ENCODE data around the gene KIF21B.

DNA sequence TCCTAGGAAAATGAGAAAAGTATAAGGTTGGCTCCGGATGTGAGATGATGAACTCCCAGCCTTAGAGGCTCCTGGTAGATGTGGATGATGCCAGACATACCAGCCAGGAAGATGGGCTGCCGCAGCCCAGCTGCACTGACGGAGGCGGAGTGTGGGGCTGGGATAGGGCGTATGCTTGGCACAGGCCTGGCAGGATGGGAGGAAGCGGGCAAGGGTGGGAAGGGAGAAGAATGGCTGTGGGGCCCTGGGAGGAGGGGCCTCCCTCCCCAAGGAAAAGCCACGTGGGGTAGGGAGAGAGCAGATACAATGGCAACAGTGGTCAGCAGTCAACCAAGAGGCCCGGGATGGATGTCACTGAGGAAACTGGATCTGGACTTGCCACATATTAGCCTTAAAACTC is 41.3 kb upstream of the KIF21B start:
- TF ChIP-seq, protein P1, sequence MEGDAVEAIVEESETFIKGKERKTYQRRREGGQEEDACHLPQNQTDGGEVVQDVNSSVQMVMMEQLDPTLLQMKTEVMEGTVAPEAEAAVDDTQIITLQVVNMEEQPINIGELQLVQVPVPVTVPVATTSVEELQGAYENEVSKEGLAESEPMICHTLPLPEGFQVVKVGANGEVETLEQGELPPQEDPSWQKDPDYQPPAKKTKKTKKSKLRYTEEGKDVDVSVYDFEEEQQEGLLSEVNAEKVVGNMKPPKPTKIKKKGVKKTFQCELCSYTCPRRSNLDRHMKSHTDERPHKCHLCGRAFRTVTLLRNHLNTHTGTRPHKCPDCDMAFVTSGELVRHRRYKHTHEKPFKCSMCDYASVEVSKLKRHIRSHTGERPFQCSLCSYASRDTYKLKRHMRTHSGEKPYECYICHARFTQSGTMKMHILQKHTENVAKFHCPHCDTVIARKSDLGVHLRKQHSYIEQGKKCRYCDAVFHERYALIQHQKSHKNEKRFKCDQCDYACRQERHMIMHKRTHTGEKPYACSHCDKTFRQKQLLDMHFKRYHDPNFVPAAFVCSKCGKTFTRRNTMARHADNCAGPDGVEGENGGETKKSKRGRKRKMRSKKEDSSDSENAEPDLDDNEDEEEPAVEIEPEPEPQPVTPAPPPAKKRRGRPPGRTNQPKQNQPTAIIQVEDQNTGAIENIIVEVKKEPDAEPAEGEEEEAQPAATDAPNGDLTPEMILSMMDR (conservative IDR thresholded peaks at IDR 0.05) = no peak
- TF ChIP-seq ZFX (IDR thresholded peaks at IDR 0.05) = no peak
